Renal cortex interstitium (tissue), 11 donors: ENCODE results near the gene LYST. TPM values are rescaled to one million over a fixed set of nuclear protein-coding genes. Genes with fewer than 3 reads are reported as not detected.

ENCODE experiments used
- DNase-seq, 11 donors: peaks; one replicate each; pipeline ENCODE4 v3.0.0-alpha.2; 2013; ENCODE audit warnings: low read depth in 9 of 11, low spot score in 4 of 11; ENCODE audit errors: extremely low read depth in 1 of 11
- polyA plus RNA-seq, 3 donors: library from polyadenylated mRNA; unstranded; fragments of 120-200 nt; gene quantifications; one replicate each; pipeline ENCODE4 v1.2.1, GENCODE V29; 2013; ENCODE audit not compliant: insufficient read length in 3 of 3

Gene LYST
- polyA plus RNA-seq, 3 donors: 10.2 to 13.3 (median 11.1) TPM

- DNase-seq: no peak
These were observed 123.6 kb downstream of the LYST start for GRCh38 chr1:235742914-235743599.

DNA sequence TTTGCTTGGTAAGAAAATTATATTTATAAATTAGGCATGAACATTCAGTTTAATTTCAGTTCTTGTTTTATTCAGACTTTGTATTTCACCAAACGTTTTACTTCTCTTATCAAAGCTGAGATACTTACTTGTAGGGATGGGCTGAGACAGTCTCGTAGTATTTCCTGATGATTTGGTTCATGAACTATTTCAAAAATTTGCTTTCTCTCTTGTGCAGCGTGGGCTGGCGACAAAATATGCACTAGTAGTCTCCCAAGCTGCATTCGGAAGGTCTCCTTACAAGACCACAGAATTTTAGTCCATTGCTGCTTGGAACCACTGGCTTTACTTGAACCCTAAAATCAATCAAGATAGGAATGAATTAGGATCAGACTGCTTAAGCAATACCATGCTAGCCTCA is 125.4 kb downstream of the LYST start:
- no peak for DNase-seq

- no peak for DNase-seq
These were observed 127.1 kb downstream of the LYST start for GRCh38 chr1:235739631-235740030.

DNA sequence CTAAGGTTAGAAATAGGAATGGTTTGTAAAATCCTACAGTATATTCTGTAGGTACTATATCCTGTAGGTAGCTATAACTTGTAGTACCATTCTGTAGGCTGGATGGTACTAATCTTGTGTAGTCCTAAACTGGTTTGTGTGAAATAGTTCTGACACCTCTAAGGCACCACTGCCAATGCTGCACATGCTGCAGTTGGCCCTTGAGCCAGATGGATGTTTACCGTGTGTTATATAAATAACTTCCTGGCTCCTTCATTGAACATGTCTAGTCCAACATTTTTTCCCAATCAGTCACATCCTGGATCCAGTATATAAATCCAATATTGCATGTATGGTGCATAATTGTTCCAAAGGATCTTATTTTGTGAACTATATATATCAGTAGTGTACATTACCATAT is 127.6 kb downstream of the LYST start:
- DNase-seq: no peak

GRCh38 chr1:235737751-235738150 is 129.0 kb downstream of the LYST start:
- DNase-seq: no peak

DNA sequence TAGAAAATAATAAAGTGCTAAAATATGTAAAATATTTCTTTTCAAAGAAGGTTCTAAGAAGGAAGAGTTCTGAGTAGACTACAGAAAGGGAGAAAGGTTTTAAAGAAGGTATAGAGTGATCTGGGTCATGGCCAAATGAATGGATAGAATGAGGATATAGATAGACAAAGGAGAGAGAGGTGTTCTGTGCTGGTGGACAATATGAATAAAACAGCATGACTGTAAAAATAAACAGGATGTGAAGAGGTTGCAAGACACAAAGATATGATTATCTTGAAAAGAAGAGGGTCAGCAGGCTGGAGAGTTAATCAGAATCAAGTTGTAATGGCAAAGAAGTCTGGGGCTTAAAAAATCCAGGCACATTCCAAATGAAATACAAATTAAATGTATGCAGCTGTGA is 130.4 kb downstream of the LYST start:
- DNase-seq: no peak

DNA sequence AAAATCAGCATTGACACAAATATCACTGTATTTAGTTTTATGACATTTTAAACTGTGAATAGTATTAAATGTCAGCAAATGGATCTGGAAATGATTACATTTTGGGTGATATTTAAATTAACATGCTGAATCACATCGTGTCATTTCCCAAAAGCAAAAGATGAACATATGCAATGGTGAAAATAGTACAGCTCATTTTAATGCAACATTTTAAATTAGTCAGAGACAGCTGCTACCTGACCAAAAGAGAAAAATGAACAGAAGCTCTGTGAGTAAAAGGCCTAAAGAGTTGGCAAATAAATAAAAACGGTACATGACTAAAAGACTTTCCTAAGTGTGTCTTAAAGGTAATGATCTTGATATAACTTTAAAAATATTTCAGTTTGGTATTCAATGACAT is 131.1 kb downstream of the LYST start:
- DNase-seq: no peak

- DNase-seq: no peak
These were observed 132.4 kb downstream of the LYST start for GRCh38 chr1:235734335-235734734.

DNA sequence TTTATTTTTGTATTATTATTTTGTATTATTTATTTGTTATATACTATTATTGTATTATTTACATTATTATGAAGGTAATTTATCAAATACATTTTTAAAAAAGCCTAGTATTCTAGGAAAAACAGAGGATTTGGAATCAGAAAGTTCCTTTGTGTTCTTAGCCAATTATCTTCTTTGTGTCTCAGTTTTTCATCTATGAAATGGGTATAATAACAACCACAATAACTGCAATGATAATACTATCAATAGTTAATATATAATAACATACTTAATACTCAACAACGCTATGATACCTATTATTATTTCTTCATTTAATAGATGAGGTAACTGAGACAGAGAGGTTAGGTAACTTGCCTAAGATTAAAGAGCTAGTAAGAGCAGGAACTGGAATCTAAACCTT is 136.7 kb downstream of the LYST start:
- no peak for DNase-seq

GRCh38 chr1:235726557-235726956 is 140.1 kb downstream of the LYST start:
- no peak for DNase-seq

- DNase-seq: peak in 7 of 11 donors; percentile 6 to 40 (median 13)
These were observed 141.3 kb downstream of the LYST start for GRCh38 chr1:235725434-235725833.

DNA sequence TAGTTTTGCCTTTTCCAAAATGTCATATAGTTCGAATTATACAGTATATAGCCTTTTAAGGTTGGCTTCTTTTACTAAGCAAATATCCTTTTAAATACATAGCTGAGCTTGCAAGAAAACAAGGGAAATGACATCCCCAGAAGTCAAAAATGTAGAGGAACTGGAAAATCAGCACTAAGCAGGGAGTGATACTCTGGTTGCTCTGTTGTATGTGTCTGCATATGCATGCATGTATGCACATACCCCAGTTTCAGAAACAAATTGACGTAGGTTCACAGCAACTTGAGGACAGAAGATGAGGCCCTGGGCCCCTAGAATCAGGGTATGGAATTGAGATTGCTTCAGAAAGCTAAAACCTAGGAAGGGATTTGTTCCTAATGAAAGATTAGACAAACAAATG is 142.0 kb downstream of the LYST start:
- DNase-seq: no peak

DNA sequence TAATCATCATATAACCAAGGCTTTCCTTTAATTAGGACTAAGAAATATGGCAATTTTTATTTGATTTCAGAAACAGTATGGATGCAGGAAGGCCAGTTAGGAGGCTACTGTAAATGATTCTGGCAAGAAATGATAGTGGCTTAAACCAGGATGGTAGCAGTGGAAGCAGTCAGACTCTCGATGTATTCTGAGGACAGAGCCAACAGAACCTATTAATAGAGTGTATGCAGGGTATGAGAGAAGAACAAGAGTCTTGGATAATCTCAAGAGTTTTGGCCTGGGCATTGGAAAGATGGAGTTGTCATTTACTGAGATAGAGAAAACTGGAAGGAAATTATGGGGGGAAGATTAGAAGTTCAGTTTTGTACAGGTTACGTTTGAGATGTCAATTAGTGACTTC is 143.8 kb downstream of the LYST start:
- no peak for DNase-seq

- DNase-seq: no peak
These were observed 144.7 kb downstream of the LYST start for GRCh38 chr1:235721982-235722381.

GRCh38 chr1:235720544-235720943 is 146.2 kb downstream of the LYST start:
- no peak for DNase-seq

DNA sequence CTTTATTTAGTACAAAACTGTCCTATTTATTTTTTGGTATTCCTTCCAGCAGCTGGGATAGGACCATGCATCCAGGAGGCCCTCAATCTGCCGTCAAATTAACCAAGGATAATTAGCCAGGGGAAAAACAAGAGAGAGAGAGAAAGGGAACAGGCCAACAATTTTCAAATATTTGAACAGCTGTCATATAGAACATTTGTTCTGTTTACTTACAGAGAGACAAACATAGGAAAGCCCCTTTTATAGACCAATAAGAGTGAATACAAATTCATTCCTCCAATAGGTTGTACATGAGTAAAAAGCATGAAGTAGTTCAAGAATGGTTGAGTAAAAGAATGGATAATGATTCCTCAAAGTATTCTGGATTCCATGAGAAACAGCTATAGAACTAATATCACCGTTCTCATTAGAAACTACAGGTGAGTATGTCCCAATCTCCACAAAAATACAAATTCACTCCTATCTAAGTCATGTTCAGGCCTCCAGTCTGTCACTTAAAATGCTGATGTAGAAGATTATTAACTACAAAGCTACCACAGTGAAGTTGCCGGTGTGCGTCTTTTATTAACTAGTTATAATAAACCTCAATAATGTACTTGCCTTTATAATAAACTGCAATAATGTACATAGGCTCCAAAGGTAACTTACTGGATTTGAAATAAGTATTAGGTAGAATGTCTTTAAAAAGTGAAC is 152.4 kb downstream of the LYST start:
- no peak for DNase-seq

DNA sequence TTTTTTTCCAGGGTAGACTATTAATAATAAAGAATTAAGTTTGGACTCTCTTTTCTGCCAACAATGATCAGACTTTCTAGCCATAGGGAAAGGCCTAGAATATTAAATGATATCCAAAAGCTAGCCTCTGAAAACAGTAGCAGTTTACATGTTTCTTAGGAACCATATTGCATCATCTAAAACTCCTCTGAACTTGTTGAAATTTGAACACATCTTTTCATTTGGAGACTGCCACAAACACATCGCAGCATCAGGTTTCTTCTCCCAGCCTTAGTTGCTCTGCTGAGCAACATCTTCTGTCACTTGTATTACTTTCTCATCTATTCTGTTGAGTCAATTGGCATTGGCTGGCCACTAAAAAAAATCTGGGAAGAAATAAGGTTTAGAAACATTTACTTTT is 153.9 kb downstream of the LYST start:
- DNase-seq: no peak

DNA sequence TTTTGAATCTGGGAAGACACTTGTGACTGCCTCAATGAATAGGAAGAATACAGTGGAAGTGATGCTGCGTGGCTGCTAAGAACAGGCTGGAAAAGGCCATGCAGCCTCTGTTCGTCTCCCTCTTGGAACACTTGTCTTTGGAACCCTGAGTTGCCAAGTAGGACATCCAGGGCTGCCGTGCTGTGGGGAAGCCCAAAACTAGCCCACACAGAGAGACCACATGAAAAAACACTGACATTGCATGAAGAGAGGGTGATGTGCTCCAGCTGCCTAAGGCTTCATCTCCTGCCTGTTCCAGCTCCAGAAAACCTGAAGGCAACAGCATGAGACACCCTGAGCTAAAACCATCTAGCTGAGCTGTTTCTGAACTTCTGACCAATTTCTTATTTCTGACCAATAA is 156.0 kb downstream of the LYST start:
- DNase-seq: peak in 2 of 11 donors; percentile 3 to 6

DNA sequence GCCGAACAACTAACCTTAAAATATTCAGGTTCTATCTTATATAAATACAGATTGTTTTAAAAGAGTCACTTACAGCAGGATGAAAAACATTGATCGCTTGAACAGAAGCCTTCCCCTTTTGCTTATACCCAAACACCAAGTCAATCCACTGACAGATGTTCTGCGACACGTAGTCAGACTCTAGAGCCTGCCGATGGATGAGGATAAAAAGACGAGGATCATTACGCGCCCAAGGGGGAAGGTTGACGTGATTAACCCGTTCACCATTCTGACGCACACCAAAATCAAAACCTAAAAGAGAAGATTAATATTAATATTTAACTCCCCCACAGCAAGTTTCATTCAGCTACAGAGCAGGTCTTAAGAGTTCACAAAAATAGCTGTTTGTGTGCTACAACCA is 157.7 kb downstream of the LYST start:
- no peak for DNase-seq

GRCh38 chr1:235708390-235708962 is 158.2 kb downstream of the LYST start:
- DNase-seq: peak in 1 of 11 donors; percentile 5

DNA sequence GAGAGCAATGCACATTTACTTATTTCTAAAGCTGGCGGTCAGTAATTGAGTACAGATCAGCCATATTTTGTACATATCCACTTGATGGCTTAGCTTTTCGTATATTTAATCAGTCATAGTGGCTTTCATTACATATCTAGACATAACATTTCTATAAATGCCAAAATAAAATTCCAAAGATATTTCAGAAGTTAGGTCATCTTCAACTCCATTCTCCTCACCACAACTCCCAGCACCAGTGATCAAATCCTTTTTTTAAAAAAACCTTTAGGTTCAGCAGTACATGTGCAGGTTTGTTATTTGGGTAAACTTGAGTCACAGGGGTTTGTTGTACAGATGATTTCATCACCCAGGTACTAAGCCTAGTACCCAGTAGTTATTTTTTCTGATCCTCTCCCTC is 163.2 kb downstream of the LYST start:
- DNase-seq: no peak
